HG03103 (cell line): ENCODE data around the gene ZNF205.

Experiments
- ATAC-seq: cut with Tn5 transposase; IDR thresholded peaks from one replicate; pipeline ENCODE4 v1.9.1; 2021; ENCODE audit warnings: low read depth; ENCODE audit not compliant: unreplicated experiment

ZNF205 gene

GRCh38 chr16:3147046-3147756 lies 34.8 kb downstream of the ZNF205 start:
- ATAC-seq, result no peak

GRCh38 chr16:3147757-3148104 lies 35.3 kb downstream of the ZNF205 start:
- no peak for ATAC-seq

GRCh38 chr16:3148256-3149192 lies 36.1 kb downstream of the ZNF205 start:
- ATAC-seq, result no peak

- ATAC-seq, result no peak
Observed at GRCh38 chr16:3149193-3149530, 36.8 kb downstream of the ZNF205 start.

- ATAC-seq, result peak; percentile 5
Observed at GRCh38 chr16:3149630-3150345, 37.4 kb downstream of the ZNF205 start.

GRCh38 chr16:3150346-3151218 lies 38.2 kb downstream of the ZNF205 start:
- ATAC-seq, result peak; percentile 62

- no peak for ATAC-seq
Observed at GRCh38 chr16:3152027-3152276, 39.6 kb downstream of the ZNF205 start.

GRCh38 chr16:3152277-3152990 lies 40.0 kb downstream of the ZNF205 start:
- no peak for ATAC-seq

- no peak for ATAC-seq
Observed at GRCh38 chr16:3152991-3153368, 40.6 kb downstream of the ZNF205 start.

GRCh38 chr16:3155181-3155580 lies 42.8 kb downstream of the ZNF205 start:
- no peak for ATAC-seq

- ATAC-seq, result no peak
Observed at GRCh38 chr16:3155972-3156371, 43.6 kb downstream of the ZNF205 start.

- no peak for ATAC-seq
Observed at GRCh38 chr16:3157229-3158025, 45.0 kb downstream of the ZNF205 start.

GRCh38 chr16:3158026-3158509 lies 45.7 kb downstream of the ZNF205 start:
- peak; percentile 3 for ATAC-seq

GRCh38 chr16:3158510-3159314 lies 46.3 kb downstream of the ZNF205 start:
- peak; percentile 68 for ATAC-seq

- no peak for ATAC-seq
Observed at GRCh38 chr16:3161235-3162018, 49.0 kb downstream of the ZNF205 start.

- no peak for ATAC-seq
Observed at GRCh38 chr16:3164121-3164991, 52.0 kb downstream of the ZNF205 start.
